HEK293T (cell line): ENCODE results near the gene SRCIN1.

Experiments
- CTCF ChIA-PET: fragments of 350-600 bp; formaldehyde crosslinking; extraction: SDS; loops from one replicate; lab custom pipeline; 2021; ENCODE audit warnings: antibody characterized with exemption, inconsistent platforms; lab: Yijun Ruan, JAX
- POLR2A ChIA-PET: fragments of 350-600 bp; formaldehyde crosslinking; extraction: SDS; loops from one replicate; lab custom pipeline; 2020; ENCODE audit warnings: antibody characterized with exemption, inconsistent platforms; lab: Yijun Ruan, JAX
- DNase-seq: peaks from one replicate; pipeline ENCODE4 v3.0.0; 2012; ENCODE audit warnings: mixed read lengths; ENCODE audit errors: extremely low spot score
- ARNT ChIP-seq: fragments of 450-650 bp; IDR thresholded peaks from 2 replicates; pipeline ENCODE4 v1.6.1; 2017; ENCODE audit warnings: mild to moderate bottlenecking
- BHLHE40 ChIP-seq: fragments of 450-650 bp; IDR thresholded peaks from 2 replicates; pipeline ENCODE4 v1.6.1; 2016; ENCODE audit warnings: mild to moderate bottlenecking, moderate library complexity, borderline replicate concordance
- CTBP1 ChIP-seq: fragments of 450-650 bp; IDR thresholded peaks from 2 replicates; pipeline ENCODE4 v1.6.1; 2016; ENCODE audit warnings: borderline replicate concordance
- ELF4 ChIP-seq: fragments of 450-650 bp; IDR thresholded peaks from 2 replicates; pipeline ENCODE4 v1.6.1; 2017; ENCODE audit warnings: antibody characterized with exemption
- FOXA1 ChIP-seq: fragments of 450-650 bp; IDR thresholded peaks from 2 replicates; pipeline ENCODE4 v1.6.1; 2016; ENCODE audit warnings: mild to moderate bottlenecking
- FOXK2 ChIP-seq: fragments of 450-650 bp; IDR thresholded peaks from 2 replicates; pipeline ENCODE4 v1.6.1; 2016; ENCODE audit warnings: mild to moderate bottlenecking
- FOXM1 ChIP-seq: fragments of 450-650 bp; IDR thresholded peaks from 2 replicates; pipeline ENCODE4 v1.6.1; 2017; ENCODE audit warnings: mild to moderate bottlenecking, borderline replicate concordance
- HDGF ChIP-seq: fragments of 450-650 bp; IDR thresholded peaks from 2 replicates; pipeline ENCODE4 v1.6.1; 2017; ENCODE audit warnings: antibody characterized with exemption, borderline replicate concordance
- L3MBTL2 ChIP-seq: fragments of 450-650 bp; conservative IDR thresholded peaks from 2 replicates; pipeline ENCODE4 v1.6.1; 2016; ENCODE audit warnings: mild to moderate bottlenecking
- LEF1 ChIP-seq: fragments of 450-650 bp; IDR thresholded peaks from 2 replicates; pipeline ENCODE4 v1.6.1; 2017; ENCODE audit warnings: mild to moderate bottlenecking, borderline replicate concordance
- NFRKB ChIP-seq: fragments of 450-650 bp; IDR thresholded peaks from 2 replicates; pipeline ENCODE4 v1.6.1; 2016; ENCODE audit warnings: mild to moderate bottlenecking, moderate library complexity
- SP1 ChIP-seq: fragments of 450-650 bp; IDR thresholded peaks from 2 replicates; pipeline ENCODE4 v1.6.1; 2017
- SUZ12 ChIP-seq: fragments of 450-650 bp; IDR thresholded peaks from 2 replicates; pipeline ENCODE4 v1.6.1; 2016; ENCODE audit warnings: mild to moderate bottlenecking
- TARDBP ChIP-seq: fragments of 450-650 bp; IDR thresholded peaks from 2 replicates; pipeline ENCODE4 v1.6.1; 2016
- ZNF384 ChIP-seq: fragments of 450-650 bp; IDR thresholded peaks from 2 replicates; pipeline ENCODE4 v1.6.1; 2016
- TF ChIP-seq, protein P1 (sequence below): fragments of 450-650 bp; IDR thresholded peaks from 2 replicates; pipeline ENCODE4 v1.6.1; 2016

The SRCIN1 gene

GRCh38 chr17:38588788-38589174 lies 17.0 kb downstream of the SRCIN1 start:
- TF ChIP-seq LEF1 = no peak
- TF ChIP-seq FOXM1 = no peak
- no peak for DNase-seq

DNA sequence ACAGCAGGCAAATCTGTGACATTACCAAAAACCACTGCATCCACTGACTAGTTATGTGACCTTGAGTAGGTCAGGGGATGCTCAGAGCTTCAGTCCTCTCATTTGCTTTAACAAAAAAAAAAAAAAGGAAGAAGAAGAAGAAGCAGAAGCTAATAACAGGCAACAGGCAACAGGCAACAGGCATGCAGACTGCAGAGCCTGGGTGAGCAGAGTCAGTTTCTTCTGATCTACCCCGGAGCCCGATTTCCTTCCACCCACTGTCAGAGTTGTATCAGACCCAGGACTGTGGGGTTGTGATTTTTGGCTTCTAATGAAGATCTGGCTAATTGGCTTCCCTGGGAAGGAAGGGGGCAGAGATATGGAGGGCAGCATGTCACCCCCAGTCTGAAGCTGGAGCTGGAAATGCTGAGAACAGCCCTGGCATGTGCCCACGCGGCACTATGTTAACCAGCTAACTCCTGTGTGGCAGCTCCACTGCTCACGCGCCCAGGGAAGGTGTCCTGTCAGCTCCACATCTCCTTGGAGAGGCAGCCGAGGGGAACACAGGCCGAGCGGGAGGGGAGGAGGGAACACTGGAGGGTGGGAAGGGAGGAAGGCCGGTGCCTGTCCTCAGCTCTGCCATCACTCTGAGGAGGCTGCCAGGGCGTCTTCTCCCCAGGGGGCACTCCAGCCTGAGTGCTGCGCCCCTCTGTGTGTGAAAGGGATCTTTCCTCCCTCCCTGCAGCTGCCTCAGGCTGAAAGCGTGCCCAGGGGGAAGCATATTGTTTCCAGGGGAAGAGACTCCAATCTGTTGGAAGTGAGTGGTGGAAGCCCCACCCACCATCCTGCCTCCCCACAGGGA lies 17.6 kb downstream of the SRCIN1 start:
- TF ChIP-seq BHLHE40 (no peak), FOXA1 (no peak), CTBP1 (no peak)
- DNase-seq = no peak
- CTCF ChIA-PET = interaction anchor here (0.6 to 2.5 kb wide), 3 partner anchors 30 to 145 kb away, joined by 3 to 9 read pairs (median 8); no protein-coding TSS in a partner anchor
- POLR2A ChIA-PET = no interaction called here

More at GRCh38 chr17:38588788-38589174, 17.0 kb downstream of the SRCIN1 start:
- ChIA-PET POLR2A (no interaction called here), CTCF (interaction anchor here (0.6 to 1.9 kb wide), 2 partner anchors 31 to 145 kb away, joined by 3 to 8 read pairs; no protein-coding TSS in a partner anchor)

DNA sequence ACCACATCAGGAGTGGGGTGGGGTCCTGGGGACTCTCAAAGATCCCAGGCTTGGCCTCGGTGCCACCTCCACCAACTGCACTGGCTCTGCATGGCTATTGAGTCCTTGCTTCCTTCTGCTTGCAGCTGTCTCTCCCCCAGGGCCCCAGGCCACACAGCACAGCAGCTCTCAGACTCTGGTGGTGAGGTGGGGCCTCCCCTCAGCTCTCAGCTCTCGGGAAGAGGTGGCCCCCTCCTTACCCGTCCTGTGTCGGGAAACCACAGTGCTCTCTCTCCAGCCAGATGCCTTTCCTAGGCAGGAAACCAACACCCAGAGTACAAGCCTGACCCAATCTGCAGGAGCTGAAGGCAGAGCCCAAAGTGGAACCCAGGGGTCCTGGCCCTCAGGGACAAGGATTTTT lies 18.5 kb downstream of the SRCIN1 start:
- no peak for TF ChIP-seq NFRKB
- TF ChIP-seq FOXM1 = no peak
- no peak for TF ChIP-seq HDGF
- TF ChIP-seq, protein P1, sequence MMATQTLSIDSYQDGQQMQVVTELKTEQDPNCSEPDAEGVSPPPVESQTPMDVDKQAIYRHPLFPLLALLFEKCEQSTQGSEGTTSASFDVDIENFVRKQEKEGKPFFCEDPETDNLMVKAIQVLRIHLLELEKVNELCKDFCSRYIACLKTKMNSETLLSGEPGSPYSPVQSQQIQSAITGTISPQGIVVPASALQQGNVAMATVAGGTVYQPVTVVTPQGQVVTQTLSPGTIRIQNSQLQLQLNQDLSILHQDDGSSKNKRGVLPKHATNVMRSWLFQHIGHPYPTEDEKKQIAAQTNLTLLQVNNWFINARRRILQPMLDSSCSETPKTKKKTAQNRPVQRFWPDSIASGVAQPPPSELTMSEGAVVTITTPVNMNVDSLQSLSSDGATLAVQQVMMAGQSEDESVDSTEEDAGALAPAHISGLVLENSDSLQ = no peak
- TF ChIP-seq ELF4 = no peak
- TF ChIP-seq BHLHE40 = no peak
- TF ChIP-seq SUZ12 = no peak
- TF ChIP-seq TARDBP = no peak
- TF ChIP-seq L3MBTL2 = no peak
- ChIA-PET CTCF (interaction anchor here (2.5 kb wide), 1 partner anchor 29 kb away, joined by 9 read pairs; no protein-coding TSS in a partner anchor), POLR2A (interaction anchor here (1.3 to 1.5 kb wide), 2 partner anchors 28 to 80 kb away, joined by 3 read pairs; no protein-coding TSS in a partner anchor)
- no peak for DNase-seq

- no peak for DNase-seq
- TF ChIP-seq TARDBP = no peak
- TF ChIP-seq L3MBTL2 = no peak
- TF ChIP-seq SP1 = no peak
- no peak for TF ChIP-seq ELF4
- TF ChIP-seq CTBP1 = no peak
- no peak for TF ChIP-seq HDGF
- TF ChIP-seq, protein P1 = no peak
- no peak for TF ChIP-seq ARNT
- no peak for TF ChIP-seq FOXK2
- no peak for TF ChIP-seq SUZ12
- TF ChIP-seq BHLHE40 = no peak
- no peak for TF ChIP-seq FOXA1
- no peak for TF ChIP-seq NFRKB
- TF ChIP-seq ZNF384 = no peak
- no peak for TF ChIP-seq FOXM1
- CTCF ChIA-PET = interaction anchor here (2.5 kb wide), 1 partner anchor 28 kb away, joined by 9 read pairs; no protein-coding TSS in a partner anchor
- POLR2A ChIA-PET = interaction anchor here (1.3 to 1.5 kb wide), 3 partner anchors 28 to 80 kb away, joined by 3 read pairs; no protein-coding TSS in a partner anchor
Measured at GRCh38 chr17:38586788-38587187, 19.0 kb downstream of the SRCIN1 start.

DNA sequence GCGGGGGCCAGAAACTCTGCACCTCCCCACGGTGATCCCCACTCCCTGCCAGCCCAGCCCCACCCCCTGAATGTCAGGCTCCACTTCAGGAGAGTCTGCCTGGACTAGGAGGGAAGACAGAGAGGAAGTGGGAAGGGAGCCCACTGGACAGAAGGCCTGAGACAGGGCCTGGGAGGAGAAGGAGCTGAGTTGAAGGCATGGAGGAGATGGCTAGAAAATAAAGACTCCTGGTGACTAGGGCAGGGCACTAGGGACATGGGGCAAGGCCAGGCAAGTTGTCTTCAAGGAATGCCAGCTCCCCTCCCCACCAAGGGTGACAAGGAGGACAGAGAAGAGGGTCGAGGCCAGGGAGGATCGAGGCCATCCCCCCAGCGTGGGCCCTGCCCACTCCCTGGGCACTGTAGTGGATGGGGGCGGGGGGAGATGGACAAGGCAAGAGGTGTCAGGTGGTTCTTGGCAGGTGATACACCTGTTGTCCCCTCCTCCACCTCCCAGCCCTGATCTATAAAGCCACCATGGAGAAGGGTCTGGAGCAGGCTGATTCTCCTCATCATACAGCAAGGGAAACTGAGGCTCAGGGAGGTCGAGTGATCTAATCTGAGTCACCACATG lies 19.7 kb downstream of the SRCIN1 start:
- TF ChIP-seq SUZ12 (no peak), NFRKB (no peak), ELF4 (no peak), HDGF (no peak), L3MBTL2 (no peak), ARNT (no peak), LEF1 (no peak), FOXM1 (no peak), TARDBP (no peak), FOXA1 (no peak), ZNF384 (no peak), BHLHE40 (no peak), CTBP1 (no peak), SP1 (no peak), FOXK2 (no peak)
- TF ChIP-seq, protein P1 = no peak
- DNase-seq = no peak
- ChIA-PET CTCF (interaction anchor here (1.8 to 2.5 kb wide), 2 partner anchors 27 to 81 kb away, joined by 4 to 9 read pairs; no protein-coding TSS in a partner anchor), POLR2A (interaction anchor here (1.3 to 1.5 kb wide), 3 partner anchors 27 to 81 kb away, joined by 3 read pairs; no protein-coding TSS in a partner anchor)
